ENCODE measurements around the gene NPM3. TPM values are rescaled to one million over a fixed set of nuclear protein-coding genes. Genes with fewer than 3 reads are reported as not detected.

NPM3 gene
- total RNA-seq, 4 donors from 2014 or later, result 12.9 to 37.0 (median 16.0) TPM

GRCh38 chr10:101781655-101781983, 1.6 kb downstream of the NPM3 start:
- no peak for ATAC-seq
- Histone ChIP-seq H3K9me3 (no peaks in the 10 kb centered on the region), H3K4me1 (peaks cover 23 to 31% of the 10 kb centered on the region in 2 donors), H3K27ac (no peak overlapping the region), H3K36me3 (peaks cover 0 to 22% of the 10 kb centered on the region in 2 donors), H3K4me3 (no peak overlapping the region), H3K27me3 (peaks cover 27 to 29% (median 27%) of the 10 kb centered on the region in 3 donors)
- no peak for DNase-seq
- TF ChIP-seq, protein P1, sequence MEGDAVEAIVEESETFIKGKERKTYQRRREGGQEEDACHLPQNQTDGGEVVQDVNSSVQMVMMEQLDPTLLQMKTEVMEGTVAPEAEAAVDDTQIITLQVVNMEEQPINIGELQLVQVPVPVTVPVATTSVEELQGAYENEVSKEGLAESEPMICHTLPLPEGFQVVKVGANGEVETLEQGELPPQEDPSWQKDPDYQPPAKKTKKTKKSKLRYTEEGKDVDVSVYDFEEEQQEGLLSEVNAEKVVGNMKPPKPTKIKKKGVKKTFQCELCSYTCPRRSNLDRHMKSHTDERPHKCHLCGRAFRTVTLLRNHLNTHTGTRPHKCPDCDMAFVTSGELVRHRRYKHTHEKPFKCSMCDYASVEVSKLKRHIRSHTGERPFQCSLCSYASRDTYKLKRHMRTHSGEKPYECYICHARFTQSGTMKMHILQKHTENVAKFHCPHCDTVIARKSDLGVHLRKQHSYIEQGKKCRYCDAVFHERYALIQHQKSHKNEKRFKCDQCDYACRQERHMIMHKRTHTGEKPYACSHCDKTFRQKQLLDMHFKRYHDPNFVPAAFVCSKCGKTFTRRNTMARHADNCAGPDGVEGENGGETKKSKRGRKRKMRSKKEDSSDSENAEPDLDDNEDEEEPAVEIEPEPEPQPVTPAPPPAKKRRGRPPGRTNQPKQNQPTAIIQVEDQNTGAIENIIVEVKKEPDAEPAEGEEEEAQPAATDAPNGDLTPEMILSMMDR (IDR thresholded peaks at IDR 0.05 in 4 of 5, conservative IDR thresholded peaks at IDR 0.05 in 1 of 5), result no peak
- TF ChIP-seq POLR2A (IDR thresholded peaks at IDR 0.05), result no peak
- intact Hi-C loops (cut with DNase I; ENCODE audit: low total_unique reads) (loop anchor here (1.0 kb wide), 1 partner anchor 179 kb away; no protein-coding TSS in a partner anchor), in situ Hi-C loops (cut with MboI; ENCODE audit: low sequenced_read_pairs in 4 of 4) (loop anchor here in 2 of 4 donors (10.0 kb wide), 1 partner anchor 177 kb away; no protein-coding TSS in a partner anchor)

DNA sequence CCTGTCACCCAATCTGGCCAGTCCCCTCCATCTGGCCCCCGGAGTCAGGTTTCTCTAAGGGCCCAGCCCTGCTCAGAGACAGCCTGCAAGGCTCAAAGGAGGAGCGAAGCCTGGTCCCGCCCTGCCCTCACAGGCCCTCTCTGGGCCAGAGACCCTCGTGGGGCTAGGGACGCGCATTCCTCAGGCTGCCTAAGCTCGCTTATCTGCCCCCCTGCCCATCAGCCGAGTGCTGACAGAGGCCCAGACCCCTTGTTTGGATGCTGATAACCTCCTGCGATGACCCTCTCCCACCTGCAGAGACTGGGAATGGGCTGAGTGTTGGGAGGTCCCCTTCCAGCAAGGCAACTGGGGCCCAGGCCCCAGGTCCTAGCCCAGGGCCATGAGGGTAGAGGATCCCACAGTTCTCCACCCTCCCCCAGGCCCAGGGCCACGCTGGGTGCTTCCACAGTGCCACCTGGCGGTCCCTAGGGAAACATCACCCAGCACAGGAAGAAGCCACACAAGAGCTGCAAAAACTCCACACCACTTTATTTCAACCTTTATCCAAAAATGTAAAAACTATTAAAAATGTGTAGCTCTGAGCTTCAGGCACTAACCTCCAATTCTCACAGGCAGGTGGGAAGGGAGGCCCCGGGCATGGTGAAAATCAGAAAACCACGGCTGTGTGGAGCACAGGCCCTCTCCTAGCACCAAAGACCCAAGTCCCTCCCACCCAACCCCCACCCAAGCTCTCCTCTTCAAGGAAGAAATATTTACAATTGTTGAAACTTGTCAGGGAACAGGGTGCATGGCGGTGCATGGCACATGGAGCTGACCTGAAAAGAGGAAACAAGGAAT, 2.2 kb downstream of the NPM3 start:
- peaks cover 27 to 33% (median 29%) of the 10 kb centered on the region in 3 donors for H3K27me3 ChIP-seq
- no peaks in the 10 kb centered on the region for H3K9me3 ChIP-seq
- no peak overlapping the region for H3K4me3 ChIP-seq
- H3K27ac ChIP-seq, result no peak overlapping the region
- in situ Hi-C loops (cut with MboI; ENCODE audit: low sequenced_read_pairs in 4 of 4), result loop anchor here in 2 of 4 donors (10.0 kb wide), 1 partner anchor 176 kb away; no protein-coding TSS in a partner anchor
- H3K36me3 ChIP-seq, result peaks cover 0 to 17% of the 10 kb centered on the region in 2 donors
- DNase-seq, result peak in 1 of 2 donors; percentile 40
- intact Hi-C loops (cut with DNase I; ENCODE audit: low total_unique reads), result loop anchor here (1.0 kb wide), 1 partner anchor 179 kb away; no protein-coding TSS in a partner anchor
- H3K4me1 ChIP-seq, result peaks cover 23 to 31% of the 10 kb centered on the region in 2 donors
- TF ChIP-seq, protein P1 (IDR thresholded peaks at IDR 0.05 in 4 of 5, conservative IDR thresholded peaks at IDR 0.05 in 1 of 5), result peak; percentile 65 to 89 (median 77)
- TF ChIP-seq POLR2A (IDR thresholded peaks at IDR 0.05), result no peak
- peak; percentile 34 to 47 for ATAC-seq

- Histone ChIP-seq H3K27me3 (peaks cover 31 to 37% (median 33%) of the 10 kb centered on the region in 3 donors), H3K36me3 (peaks cover 0 to 9% of the 10 kb centered on the region in 2 donors), H3K27ac (no peak overlapping the region), H3K4me1 (peaks cover 26 to 34% of the 10 kb centered on the region in 2 donors), H3K4me3 (peak overlapping the region; percentile 26 to 65 (median 46)), H3K9me3 (no peaks in the 10 kb centered on the region)
- in situ Hi-C loops (cut with MboI; ENCODE audit: low sequenced_read_pairs in 4 of 4), result loop anchor here in 2 of 4 donors (10.0 kb wide), 1 partner anchor 176 kb away; no protein-coding TSS in a partner anchor
- no peak for DNase-seq
- intact Hi-C loops (cut with DNase I; ENCODE audit: low total_unique reads), result no loop called here
- TF ChIP-seq, protein P1 (IDR thresholded peaks at IDR 0.05 in 4 of 5, conservative IDR thresholded peaks at IDR 0.05 in 1 of 5), result peak in 1 of 5 experiments; percentile 39
- no peak for TF ChIP-seq POLR2A (IDR thresholded peaks at IDR 0.05)
- ATAC-seq, result no peak
Observed at GRCh38 chr10:101780187-101780817, 2.9 kb downstream of the NPM3 start.

DNA sequence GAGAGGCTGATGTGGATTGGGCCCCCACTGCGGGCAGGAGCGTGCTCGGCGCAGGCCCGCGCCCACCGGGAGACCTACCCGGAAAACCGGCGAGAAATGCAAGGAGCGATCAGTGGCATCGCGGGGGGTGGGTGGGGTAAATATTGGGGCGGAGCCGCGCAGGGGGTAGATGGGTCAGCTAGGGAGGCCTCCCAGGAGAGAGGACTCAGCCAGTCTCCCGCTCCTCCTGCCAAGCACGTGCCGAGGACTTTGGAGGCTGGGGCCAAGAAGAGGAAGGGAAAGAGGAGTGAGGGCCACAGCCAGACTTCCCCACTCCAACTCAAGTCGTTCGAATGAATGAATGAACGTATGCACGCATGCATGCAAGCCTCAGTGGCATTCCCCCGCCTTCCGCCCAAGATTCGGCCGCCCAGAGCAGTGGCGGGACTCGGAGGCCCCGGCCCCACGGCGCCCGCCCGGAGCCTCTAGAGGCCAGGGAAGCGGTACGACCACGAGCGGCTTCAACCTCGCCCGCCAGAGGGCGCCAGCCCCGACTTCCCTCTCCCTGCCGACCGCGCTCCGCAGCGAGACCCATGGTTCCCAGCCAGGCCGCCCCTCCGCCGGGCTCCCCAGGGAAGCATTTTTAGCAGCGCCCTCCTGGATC, 3.6 kb downstream of the NPM3 start:
- H3K9me3 ChIP-seq, result no peaks in the 10 kb centered on the region
- intact Hi-C loops (cut with DNase I; ENCODE audit: low total_unique reads) (loop anchor here (1.0 kb wide), 1 partner anchor 230 kb away; no protein-coding TSS in a partner anchor), in situ Hi-C loops (cut with MboI; ENCODE audit: low sequenced_read_pairs in 4 of 4) (loop anchor here in 2 of 4 donors (10.0 kb wide), 1 partner anchor 175 kb away; no protein-coding TSS in a partner anchor)
- H3K27ac ChIP-seq, result no peak overlapping the region
- H3K36me3 ChIP-seq, result peaks cover 0 to 3% of the 10 kb centered on the region in 2 donors
- H3K4me1 ChIP-seq, result peaks cover 32 to 38% of the 10 kb centered on the region in 2 donors
- DNase-seq, result peak; percentile 27 to 52
- peak; percentile 58 to 69 for ATAC-seq
- TF ChIP-seq POLR2A (IDR thresholded peaks at IDR 0.05), result no peak
- TF ChIP-seq, protein P1 (IDR thresholded peaks at IDR 0.05 in 4 of 5, conservative IDR thresholded peaks at IDR 0.05 in 1 of 5), result peak; percentile 73 to 94 (median 84)
- H3K27me3 ChIP-seq, result peaks cover 37 to 43% (median 39%) of the 10 kb centered on the region in 3 donors
- H3K4me3 ChIP-seq, result peak overlapping the region; percentile 26 to 65 (median 46)

Data from gastrocnemius medialis (tissue), 4 donors.